HEK293 (cell line): ENCODE results near the gene GNLY.

Experiments used
- CTCF ChIA-PET: fragments of 350-600 bp; formaldehyde crosslinking; extraction: SDS; loops from one replicate; lab custom pipeline; 2021; ENCODE audit warnings: antibody characterized with exemption; lab: Yijun Ruan, JAX
- POLR2A ChIA-PET: fragments of 300-600 bp; formaldehyde crosslinking; extraction: SDS; loops from one replicate; lab custom pipeline; 2020; ENCODE audit warnings: antibody characterized with exemption, inconsistent platforms; lab: Yijun Ruan, JAX
- H3K27ac ChIP-seq: fragments of 200-500 bp; sonication (Bioruptor generic); 2 replicates; pipeline ENCODE4 v1.5.1; 2014; ENCODE audit warnings: low read depth, low read length, control low read depth, inconsistent platforms; ENCODE audit errors: extremely low read depth
- H3K36me3 ChIP-seq, 2 experiments: fragments of 200-500 bp in 1 of 2; sonication (Bioruptor generic) in 1 of 2; 1 replicate in 1 of 2; 2 replicates in 1 of 2; pipeline ENCODE4 v1.5.1; 2014 to 2017; ENCODE audit warnings: inconsistent platforms in 2 of 2, low read length in 2 of 2; ENCODE audit not compliant: control insufficient read depth in 2 of 2, insufficient read depth in 1 of 2
- H3K4me1 ChIP-seq: fragments of 200-500 bp; sonication (Bioruptor generic); 2 replicates; pipeline ENCODE4 v1.5.1; 2014; ENCODE audit warnings: mild to moderate bottlenecking, low read length, inconsistent platforms; ENCODE audit not compliant: control insufficient read depth, insufficient read depth
- H3K4me3 ChIP-seq: 2 replicates; pipeline ENCODE4 v1.5.1; 2011; ENCODE audit warnings: low read depth, mild to moderate bottlenecking, control low read depth, low read length, moderate library complexity
- H3K9me3 ChIP-seq: fragments of 200-500 bp; sonication (Bioruptor generic); 2 replicates; pipeline ENCODE4 v1.5.1; 2014; ENCODE audit warnings: low read depth, low read length, inconsistent platforms; ENCODE audit not compliant: control insufficient read depth, insufficient read depth
- GFI1B ChIP-seq: fragments of 450-650 bp; formaldehyde crosslinking; IDR thresholded peaks from 2 replicates; pipeline ENCODE4 v1.5.1; 2016; ENCODE audit warnings: missing biosample characterization, missing genetic modification characterization
- SETDB1 ChIP-seq: IDR thresholded peaks from one replicate; pipeline ENCODE4 v1.6.1; 2017; ENCODE audit warnings: mild to moderate bottlenecking, low read length, moderate library complexity, mixed read lengths; ENCODE audit not compliant: insufficient read length
- ZBTB48 ChIP-seq: fragments of 450-650 bp; formaldehyde crosslinking; IDR thresholded peaks from 2 replicates; pipeline ENCODE4 v1.5.1; 2016; ENCODE audit warnings: missing biosample characterization, missing genetic modification characterization
- ZFP41 ChIP-seq: fragments of 450-650 bp; formaldehyde crosslinking; IDR thresholded peaks from 2 replicates; pipeline ENCODE4 v1.5.1; 2016; ENCODE audit warnings: missing biosample characterization, missing genetic modification characterization, borderline replicate concordance
- ZIC2 ChIP-seq: fragments of 450-650 bp; formaldehyde crosslinking; IDR thresholded peaks from 2 replicates; pipeline ENCODE4 v1.5.1; 2016; ENCODE audit warnings: missing biosample characterization, missing genetic modification characterization
- ZNF132 ChIP-seq: fragments of 450-650 bp; formaldehyde crosslinking; IDR thresholded peaks from 2 replicates; pipeline ENCODE4 v1.5.1; 2017; ENCODE audit warnings: missing biosample characterization, missing genetic modification characterization, borderline replicate concordance
- ZNF184 ChIP-seq: fragments of 450-650 bp; IDR thresholded peaks from 2 replicates; pipeline ENCODE4 v1.5.1; 2018; ENCODE audit warnings: missing biosample characterization, mild to moderate bottlenecking, missing genetic modification characterization
- ZNF2 ChIP-seq: fragments of 450-650 bp; formaldehyde crosslinking; IDR thresholded peaks from 2 replicates; pipeline ENCODE4 v1.5.1; 2016; ENCODE audit warnings: missing biosample characterization, missing genetic modification characterization
- ZNF239 ChIP-seq: fragments of 450-650 bp; formaldehyde crosslinking; IDR thresholded peaks from 2 replicates; pipeline ENCODE4 v1.5.1; 2016; ENCODE audit warnings: missing biosample characterization, missing genetic modification characterization
- ZNF48 ChIP-seq: fragments of 450-650 bp; formaldehyde crosslinking; IDR thresholded peaks from 2 replicates; pipeline ENCODE4 v1.5.1; 2016; ENCODE audit warnings: missing biosample characterization, missing genetic modification characterization
- ZSCAN16 ChIP-seq: fragments of 450-650 bp; formaldehyde crosslinking; IDR thresholded peaks from 2 replicates; pipeline ENCODE4 v1.5.1; 2016; ENCODE audit warnings: missing biosample characterization, missing genetic modification characterization
- ZXDB ChIP-seq: fragments of 450-650 bp; formaldehyde crosslinking; IDR thresholded peaks from 2 replicates; pipeline ENCODE4 v1.5.1; 2016; ENCODE audit warnings: missing biosample characterization, missing genetic modification characterization
- TF ChIP-seq, protein P1 (sequence below): fragments of 450-650 bp; formaldehyde crosslinking; IDR thresholded peaks from 2 replicates; pipeline ENCODE4 v1.5.1; 2016; ENCODE audit warnings: missing biosample characterization, missing genetic modification characterization
- TF ChIP-seq, protein P2 (sequence below): IDR thresholded peaks from 2 replicates; pipeline ENCODE4 v1.6.1; 2011; ENCODE audit warnings: mild to moderate bottlenecking, low read depth, low read length, borderline replicate concordance
- TF ChIP-seq, protein P3 (sequence below): fragments of 450-650 bp; formaldehyde crosslinking; IDR thresholded peaks from 2 replicates; pipeline ENCODE4 v1.5.1; 2016; ENCODE audit warnings: missing biosample characterization, missing genetic modification characterization, borderline replicate concordance

Gene GNLY

GRCh38 chr2:85647823-85648526, 46.2 kb upstream of the GNLY start:
- H3K27ac ChIP-seq, result no peak overlapping the region; the same call in 1 of the 2 replicates

GRCh38 chr2:85648619-85649018, 45.5 kb upstream of the GNLY start:
- Histone ChIP-seq H3K4me1 (no peaks in the 10 kb centered on the region), H3K36me3 (peaks cover 70 to 88% of the 10 kb centered on the region in 2 experiments), H3K9me3 (no peaks in the 10 kb centered on the region), H3K4me3 (no peak overlapping the region), H3K27ac (no peak overlapping the region; the same call in 1 of the 2 replicates)
- no peak for TF ChIP-seq ZNF2
- TF ChIP-seq, protein P1, sequence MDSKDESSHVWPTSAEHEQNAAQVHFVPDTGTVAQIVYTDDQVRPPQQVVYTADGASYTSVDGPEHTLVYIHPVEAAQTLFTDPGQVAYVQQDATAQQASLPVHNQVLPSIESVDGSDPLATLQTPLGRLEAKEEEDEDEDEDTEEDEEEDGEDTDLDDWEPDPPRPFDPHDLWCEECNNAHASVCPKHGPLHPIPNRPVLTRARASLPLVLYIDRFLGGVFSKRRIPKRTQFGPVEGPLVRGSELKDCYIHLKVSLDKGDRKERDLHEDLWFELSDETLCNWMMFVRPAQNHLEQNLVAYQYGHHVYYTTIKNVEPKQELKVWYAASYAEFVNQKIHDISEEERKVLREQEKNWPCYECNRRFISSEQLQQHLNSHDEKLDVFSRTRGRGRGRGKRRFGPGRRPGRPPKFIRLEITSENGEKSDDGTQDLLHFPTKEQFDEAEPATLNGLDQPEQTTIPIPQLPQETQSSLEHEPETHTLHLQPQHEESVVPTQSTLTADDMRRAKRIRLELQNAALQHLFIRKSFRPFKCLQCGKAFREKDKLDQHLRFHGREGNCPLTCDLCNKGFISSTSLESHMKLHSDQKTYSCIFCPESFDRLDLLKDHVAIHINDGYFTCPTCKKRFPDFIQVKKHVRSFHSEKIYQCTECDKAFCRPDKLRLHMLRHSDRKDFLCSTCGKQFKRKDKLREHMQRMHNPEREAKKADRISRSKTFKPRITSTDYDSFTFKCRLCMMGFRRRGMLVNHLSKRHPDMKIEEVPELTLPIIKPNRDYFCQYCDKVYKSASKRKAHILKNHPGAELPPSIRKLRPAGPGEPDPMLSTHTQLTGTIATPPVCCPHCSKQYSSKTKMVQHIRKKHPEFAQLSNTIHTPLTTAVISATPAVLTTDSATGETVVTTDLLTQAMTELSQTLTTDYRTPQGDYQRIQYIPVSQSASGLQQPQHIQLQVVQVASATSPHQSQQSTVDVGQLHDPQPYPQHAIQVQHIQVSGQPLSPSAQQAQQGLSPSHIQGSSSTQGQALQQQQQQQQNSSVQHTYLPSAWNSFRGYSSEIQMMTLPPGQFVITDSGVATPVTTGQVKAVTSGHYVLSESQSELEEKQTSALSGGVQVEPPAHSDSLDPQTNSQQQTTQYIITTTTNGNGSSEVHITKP (tag by site-specific recombination), result no peak
- TF ChIP-seq ZXDB (tag by site-specific recombination), result no peak
- CTCF ChIA-PET, result interaction anchor here (0.6 to 3.1 kb wide), 13 partner anchors 9 to 169 kb away, joined by 3 to 19 read pairs (median 4); no protein-coding TSS in a partner anchor
- POLR2A ChIA-PET, result interaction anchor here (0.5 to 1.5 kb wide), 2 partner anchors 9 to 18 kb away, joined by 3 read pairs; no protein-coding TSS in a partner anchor

More at GRCh38 chr2:85647823-85648526, 46.2 kb upstream of the GNLY start:
- Histone ChIP-seq H3K4me3 (no peak overlapping the region), H3K9me3 (no peaks in the 10 kb centered on the region), H3K36me3 (peaks cover 75 to 90% of the 10 kb centered on the region in 2 experiments), H3K4me1 (no peaks in the 10 kb centered on the region)
- POLR2A ChIA-PET, result interaction anchor here (1.5 kb wide), 1 partner anchor 19 kb away, joined by 3 read pairs; no protein-coding TSS in a partner anchor
- TF ChIP-seq ZFP41 (no peak), ZIC2 (tag by site-specific recombination) (no peak), ZNF132 (tag by site-specific recombination) (no peak), ZNF184 (tag by site-specific recombination) (no peak), GFI1B (tag by site-specific recombination) (no peak), ZNF239 (tag by site-specific recombination) (no peak), SETDB1 (no peak), ZBTB48 (no peak), ZSCAN16 (tag by site-specific recombination) (no peak), ZNF48 (tag by site-specific recombination) (no peak)
- TF ChIP-seq, protein P2, sequence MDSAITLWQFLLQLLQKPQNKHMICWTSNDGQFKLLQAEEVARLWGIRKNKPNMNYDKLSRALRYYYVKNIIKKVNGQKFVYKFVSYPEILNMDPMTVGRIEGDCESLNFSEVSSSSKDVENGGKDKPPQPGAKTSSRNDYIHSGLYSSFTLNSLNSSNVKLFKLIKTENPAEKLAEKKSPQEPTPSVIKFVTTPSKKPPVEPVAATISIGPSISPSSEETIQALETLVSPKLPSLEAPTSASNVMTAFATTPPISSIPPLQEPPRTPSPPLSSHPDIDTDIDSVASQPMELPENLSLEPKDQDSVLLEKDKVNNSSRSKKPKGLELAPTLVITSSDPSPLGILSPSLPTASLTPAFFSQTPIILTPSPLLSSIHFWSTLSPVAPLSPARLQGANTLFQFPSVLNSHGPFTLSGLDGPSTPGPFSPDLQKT, result no peak
- TF ChIP-seq, protein P3, sequence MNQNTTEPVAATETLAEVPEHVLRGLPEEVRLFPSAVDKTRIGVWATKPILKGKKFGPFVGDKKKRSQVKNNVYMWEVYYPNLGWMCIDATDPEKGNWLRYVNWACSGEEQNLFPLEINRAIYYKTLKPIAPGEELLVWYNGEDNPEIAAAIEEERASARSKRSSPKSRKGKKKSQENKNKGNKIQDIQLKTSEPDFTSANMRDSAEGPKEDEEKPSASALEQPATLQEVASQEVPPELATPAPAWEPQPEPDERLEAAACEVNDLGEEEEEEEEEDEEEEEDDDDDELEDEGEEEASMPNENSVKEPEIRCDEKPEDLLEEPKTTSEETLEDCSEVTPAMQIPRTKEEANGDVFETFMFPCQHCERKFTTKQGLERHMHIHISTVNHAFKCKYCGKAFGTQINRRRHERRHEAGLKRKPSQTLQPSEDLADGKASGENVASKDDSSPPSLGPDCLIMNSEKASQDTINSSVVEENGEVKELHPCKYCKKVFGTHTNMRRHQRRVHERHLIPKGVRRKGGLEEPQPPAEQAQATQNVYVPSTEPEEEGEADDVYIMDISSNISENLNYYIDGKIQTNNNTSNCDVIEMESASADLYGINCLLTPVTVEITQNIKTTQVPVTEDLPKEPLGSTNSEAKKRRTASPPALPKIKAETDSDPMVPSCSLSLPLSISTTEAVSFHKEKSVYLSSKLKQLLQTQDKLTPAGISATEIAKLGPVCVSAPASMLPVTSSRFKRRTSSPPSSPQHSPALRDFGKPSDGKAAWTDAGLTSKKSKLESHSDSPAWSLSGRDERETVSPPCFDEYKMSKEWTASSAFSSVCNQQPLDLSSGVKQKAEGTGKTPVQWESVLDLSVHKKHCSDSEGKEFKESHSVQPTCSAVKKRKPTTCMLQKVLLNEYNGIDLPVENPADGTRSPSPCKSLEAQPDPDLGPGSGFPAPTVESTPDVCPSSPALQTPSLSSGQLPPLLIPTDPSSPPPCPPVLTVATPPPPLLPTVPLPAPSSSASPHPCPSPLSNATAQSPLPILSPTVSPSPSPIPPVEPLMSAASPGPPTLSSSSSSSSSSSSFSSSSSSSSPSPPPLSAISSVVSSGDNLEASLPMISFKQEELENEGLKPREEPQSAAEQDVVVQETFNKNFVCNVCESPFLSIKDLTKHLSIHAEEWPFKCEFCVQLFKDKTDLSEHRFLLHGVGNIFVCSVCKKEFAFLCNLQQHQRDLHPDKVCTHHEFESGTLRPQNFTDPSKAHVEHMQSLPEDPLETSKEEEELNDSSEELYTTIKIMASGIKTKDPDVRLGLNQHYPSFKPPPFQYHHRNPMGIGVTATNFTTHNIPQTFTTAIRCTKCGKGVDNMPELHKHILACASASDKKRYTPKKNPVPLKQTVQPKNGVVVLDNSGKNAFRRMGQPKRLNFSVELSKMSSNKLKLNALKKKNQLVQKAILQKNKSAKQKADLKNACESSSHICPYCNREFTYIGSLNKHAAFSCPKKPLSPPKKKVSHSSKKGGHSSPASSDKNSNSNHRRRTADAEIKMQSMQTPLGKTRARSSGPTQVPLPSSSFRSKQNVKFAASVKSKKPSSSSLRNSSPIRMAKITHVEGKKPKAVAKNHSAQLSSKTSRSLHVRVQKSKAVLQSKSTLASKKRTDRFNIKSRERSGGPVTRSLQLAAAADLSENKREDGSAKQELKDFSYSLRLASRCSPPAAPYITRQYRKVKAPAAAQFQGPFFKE (tag by site-specific recombination), result no peak
- CTCF ChIA-PET, result interaction anchor here (0.5 to 2.6 kb wide), 12 partner anchors 9 to 431 kb away, joined by 3 to 12 read pairs (median 3); no protein-coding TSS in a partner anchor
